ENCODE results near the gene LDB2.
A peak's percentile ranks its signal among the peaks of the same experiment; 100 is the strongest.

The LDB2 gene

DNA sequence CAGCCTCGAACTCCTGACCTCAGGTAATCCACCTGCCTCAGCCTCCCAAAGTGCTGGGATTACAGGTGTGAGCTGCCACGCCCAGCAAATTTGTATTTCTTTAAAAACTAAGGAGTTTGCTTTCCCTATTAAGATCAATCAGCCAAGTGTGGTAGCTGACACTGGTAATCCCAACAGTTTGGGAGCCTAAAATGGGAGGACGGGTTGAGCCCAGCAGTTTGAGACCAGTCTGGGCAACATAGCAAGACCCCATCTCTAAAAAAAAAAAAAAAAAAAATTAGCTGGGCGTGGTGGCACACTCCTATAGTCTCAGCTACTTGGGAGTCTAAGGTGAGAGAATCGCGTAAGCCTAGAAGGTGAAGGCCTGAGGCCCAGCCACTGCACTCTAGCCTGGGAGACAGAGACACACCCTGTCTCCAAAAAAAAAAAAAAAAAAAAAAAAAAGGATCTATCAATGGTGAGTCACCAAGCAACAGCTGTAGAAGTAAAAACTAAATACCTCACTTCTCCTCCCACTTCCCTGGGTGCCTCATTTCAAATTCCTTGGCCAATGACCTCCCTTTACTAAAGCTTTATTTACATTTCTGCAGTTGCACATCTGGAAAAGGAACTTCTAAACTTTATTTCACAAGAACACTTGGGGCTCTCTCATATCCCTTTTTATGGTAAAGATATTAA is 54.5 kb downstream of the LDB2 start:
- peak; percentile 53 for DNase-seq (ENCODE audit: low read depth)

DNA sequence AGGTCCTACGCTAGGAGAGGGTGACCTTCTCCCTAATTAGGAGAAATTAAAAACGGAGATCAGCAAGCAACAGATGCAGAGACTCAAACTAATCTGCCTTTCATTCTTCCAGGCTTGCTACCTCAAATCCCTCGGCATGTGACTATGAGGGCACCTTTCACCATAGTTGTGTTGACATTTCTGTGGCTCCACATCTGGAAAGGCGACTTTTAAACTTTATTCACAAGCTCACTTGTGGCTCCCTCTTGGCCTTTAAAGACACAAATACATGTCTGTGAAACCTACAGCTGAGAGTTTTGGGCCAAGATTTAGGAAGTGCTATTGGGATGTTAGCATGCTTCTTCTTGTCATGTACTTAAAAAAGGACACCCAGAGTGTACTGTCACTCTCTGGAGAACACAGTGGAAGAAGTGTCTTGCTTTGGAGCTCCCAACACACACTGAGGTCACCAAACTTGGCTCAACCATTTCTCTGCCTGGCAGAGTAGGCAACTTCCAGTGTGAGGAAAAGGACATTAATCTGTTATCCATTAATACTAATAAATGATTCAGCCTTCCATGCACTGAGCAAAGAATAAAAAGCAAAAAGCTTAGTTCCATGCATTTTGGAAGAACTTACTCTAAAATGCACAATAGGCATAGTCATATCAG is 60.1 kb downstream of the LDB2 start:
- no peak for DNase-seq (ENCODE audit: low read depth)

GRCh38 chr4:16837475-16837874 is 61.0 kb downstream of the LDB2 start:
- DNase-seq (ENCODE audit: low read depth): no peak

DNA sequence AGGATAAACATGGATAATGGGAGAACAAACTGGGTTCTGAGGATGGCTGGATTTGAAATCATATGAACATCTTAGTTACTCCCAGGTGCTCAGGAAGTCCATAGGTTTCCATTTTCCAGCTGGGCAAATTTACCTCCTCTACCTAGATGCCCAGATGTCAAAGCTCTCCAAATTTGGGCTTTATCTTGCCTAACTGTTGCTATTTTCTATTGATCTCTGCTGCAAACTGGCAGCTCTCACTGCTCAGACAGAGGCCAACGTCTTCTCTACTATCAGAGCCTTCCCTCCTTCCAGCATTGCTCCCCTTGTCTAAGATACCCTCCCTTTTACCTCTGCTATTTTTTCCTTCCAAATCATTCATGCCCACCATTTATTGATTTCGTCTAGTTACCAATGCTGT is 62.1 kb downstream of the LDB2 start:
- no peak for DNase-seq (ENCODE audit: low read depth)

DNA sequence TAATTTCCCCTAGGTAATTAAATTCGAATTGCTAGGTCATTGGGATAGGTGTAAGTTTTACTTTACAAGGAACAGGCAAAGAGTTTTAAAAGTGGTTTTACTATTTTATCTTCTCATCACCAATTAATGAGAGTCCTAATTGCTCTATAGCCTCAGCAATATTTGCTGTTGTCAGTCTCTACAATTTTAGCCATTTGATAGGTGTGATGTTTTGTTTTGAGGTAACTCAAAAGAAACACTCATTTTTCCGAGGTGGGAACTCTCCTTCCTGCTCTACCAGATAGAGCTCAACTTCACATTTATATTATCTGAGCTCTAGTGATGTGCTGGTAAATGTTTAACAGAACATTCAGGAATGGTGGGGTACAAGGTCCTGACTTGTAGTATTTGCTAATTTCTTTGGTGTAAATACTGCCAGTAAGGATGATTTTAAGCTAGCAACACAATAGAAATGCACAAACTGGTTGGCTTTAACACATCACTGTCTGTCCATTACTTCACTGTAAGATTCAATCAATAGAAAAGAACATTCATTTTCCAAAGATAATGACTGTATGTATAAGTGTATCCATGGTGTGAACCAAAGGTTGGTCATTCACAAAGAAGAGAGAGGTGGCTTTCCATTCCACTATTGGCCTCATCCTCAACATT is 62.7 kb downstream of the LDB2 start:
- no peak for DNase-seq (ENCODE audit: low read depth)

DNA sequence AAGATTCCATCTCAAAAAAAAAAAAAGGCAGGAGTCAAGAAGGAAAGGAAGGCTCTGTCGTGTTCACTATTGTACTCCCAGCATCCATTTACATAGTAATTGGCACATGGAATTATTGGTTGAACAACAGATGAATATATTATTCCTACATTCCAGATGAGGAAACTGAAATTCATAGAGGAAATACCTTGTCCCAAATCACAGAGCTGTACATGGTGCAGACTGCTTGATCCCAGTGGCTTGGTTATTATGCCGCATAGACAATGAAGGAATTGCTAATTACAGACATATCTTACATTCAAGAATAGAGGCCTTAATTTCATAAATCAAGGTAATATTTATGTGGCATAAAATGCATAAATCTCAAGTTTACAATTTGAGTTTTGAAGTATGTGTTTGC is 63.6 kb downstream of the LDB2 start:
- DNase-seq (ENCODE audit: low read depth): no peak

DNA sequence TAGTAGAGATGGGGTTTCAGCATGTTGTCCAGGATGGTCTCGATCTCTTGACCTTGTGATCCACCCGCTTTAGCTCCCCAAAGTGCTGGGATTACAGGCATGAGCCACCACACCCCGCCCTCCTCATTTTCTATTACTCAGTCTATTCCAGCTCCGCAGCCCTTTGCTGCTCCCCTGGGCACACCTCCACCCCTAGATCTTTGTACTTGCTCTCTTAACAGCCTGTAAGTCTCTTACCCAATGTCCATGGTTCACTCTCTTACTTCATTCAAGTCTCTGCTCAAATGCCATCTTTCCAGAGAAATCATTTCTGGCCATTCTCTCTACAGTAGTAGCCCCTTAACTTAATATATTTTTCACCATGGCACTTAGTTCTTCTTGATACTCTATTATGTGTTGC is 64.7 kb downstream of the LDB2 start:
- no peak for DNase-seq (ENCODE audit: low read depth)

GRCh38 chr4:16830081-16830480 is 68.4 kb downstream of the LDB2 start:
- DNase-seq (ENCODE audit: low read depth): no peak

GRCh38 chr4:16827794-16828724 is 70.4 kb downstream of the LDB2 start:
- no peak for DNase-seq (ENCODE audit: low read depth)

DNA sequence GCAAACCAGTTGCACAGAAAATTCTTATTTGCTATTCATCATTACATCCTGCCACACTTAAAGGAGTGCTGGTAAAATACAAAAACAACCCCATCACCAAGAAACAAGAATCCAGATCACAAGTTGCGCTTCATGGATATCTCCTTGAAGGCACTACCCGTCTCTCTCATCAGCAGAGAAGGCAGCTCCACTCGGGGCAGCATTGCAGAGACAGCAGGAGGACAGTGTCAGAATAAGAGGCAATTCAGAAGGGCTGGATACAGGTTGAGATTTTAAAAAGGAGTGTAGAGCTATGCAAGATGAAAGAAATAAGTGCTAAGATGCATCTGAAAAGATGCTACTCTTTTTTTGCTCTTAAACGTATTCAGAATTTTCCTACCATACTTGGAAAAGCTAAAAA is 71.4 kb downstream of the LDB2 start:
- no peak for DNase-seq (ENCODE audit: low read depth)

GRCh38 chr4:16826406-16826910 is 72.0 kb downstream of the LDB2 start:
- no peak for DNase-seq (ENCODE audit: low read depth)

DNA sequence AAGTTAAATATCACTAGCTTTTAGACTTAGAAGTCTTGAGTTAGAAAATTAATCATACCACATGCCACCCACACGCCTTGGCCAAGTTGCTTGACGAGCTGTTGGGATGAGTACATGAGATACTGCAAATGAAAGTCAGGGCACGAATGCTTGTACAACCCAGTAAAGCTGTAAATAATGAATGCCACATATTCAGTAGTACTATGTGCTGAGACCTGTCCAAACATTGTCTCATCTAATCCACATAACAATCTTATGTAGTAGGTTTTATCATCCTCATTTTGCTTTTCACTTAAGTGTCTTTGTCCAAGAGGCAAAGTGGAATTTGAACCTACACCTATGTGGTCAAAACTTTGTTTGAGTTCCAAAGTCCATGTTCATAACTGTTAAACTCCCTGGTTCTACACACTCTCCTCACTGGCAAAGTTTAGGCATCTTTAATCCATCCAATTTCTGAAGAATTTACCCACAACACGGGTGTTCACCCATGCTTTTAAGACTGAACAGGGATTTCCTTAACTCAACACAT is 74.1 kb downstream of the LDB2 start:
- no peak for DNase-seq (ENCODE audit: low read depth)

DNA sequence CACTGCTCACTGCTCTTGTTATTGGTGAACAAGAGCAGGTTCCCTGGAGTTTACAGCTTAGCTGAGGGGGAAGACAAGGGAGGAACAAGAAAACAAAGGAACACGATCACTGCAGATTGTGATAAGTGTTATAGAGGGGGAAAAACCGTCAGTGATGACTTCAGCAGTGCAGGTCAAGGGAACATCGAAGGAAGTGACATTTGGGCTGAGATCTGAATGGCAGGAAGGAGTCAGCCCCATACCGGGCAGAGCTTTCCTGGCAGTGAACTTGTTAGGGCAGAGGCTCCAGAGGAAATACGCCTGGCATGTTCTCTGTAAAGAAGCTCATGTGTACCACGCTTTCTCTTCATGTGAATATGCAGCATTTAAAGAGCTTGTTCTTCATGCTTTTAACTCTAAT is 78.1 kb downstream of the LDB2 start:
- DNase-seq (ENCODE audit: low read depth): no peak

DNA sequence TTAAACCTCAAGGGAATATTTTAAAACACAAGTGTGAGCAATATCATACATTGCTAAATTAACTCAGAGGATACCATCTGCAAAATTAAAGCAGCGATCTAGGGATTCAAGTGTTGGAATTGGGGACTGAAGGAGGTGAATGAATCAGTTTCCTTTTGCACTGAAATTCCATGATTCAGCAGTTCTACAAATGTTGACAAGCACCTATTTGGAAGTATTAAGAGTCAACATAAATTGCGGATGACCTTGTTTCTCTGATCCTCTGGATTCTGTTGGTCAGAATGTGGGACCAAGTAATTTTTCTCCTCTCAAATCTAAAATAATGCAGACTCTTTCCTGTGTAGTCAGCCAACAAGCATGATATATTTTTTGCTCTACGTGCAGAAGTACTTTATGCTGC is 78.8 kb downstream of the LDB2 start:
- no peak for DNase-seq (ENCODE audit: low read depth)

DNA sequence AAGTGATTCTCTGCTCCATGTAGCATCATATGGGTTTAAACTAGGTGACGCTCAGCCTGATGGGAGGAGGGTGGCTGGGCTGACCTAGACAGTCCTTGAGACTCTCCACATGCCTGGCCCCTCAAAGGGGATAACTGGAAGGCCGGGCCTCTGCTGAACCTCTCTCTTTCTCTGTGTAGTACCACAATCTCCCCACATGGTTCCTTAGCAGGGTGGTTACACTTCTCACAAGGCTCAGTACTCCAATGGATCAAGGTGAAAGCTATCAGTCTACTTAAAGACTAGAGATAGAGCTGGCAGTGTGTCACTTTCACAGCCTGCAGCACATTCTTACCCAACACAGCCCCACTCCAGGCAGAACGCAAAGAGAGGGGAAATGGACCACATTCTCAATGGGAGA is 80.4 kb downstream of the LDB2 start:
- DNase-seq (ENCODE audit: low read depth): no peak

- no peak for DNase-seq (ENCODE audit: low read depth)
Measured at GRCh38 chr4:16817286-16817685, 81.2 kb downstream of the LDB2 start.

- no peak for DNase-seq (ENCODE audit: low read depth)
Measured at GRCh38 chr4:16814361-16814760, 84.1 kb downstream of the LDB2 start.

DNA sequence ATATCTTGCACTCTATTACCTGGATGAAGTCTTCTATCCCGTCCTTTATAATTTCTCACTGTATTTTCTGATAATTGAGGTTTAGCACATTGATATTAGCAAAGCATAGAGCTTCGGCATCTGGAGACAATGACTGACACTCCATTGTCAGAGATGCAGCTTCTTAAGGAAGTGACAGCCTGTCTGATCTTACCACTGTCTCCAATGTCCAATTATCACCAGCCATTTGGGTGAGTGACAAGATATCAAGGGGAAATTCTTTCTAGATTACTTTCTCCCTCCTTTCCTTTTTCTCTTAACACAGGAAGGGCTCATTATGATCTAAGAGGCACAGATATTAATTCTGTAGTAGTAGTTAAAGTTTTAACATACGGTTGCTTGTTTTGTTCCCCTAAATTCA is 86.4 kb downstream of the LDB2 start:
- DNase-seq (ENCODE audit: low read depth): no peak

DNA sequence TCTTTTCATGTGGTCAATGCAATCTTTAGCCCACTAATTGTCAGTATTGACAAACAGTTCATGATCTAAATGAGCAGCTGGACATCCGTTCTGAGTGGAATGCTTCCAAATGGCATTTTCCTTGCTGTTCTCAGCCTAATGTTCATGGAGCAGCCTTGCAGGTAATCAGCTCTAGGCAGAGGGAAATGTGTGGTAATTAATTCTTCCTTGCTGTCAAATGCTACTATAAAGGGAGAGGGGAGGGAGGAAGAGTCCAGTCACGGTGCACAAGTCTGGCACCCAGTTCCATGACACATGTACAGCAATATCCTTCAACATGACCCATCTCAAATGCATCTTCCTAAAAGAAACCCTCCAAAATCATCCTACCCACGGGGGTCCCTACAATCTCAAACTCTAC is 88.5 kb downstream of the LDB2 start:
- DNase-seq (ENCODE audit: low read depth): no peak

GRCh38 chr4:16809064-16809463 is 89.4 kb downstream of the LDB2 start:
- no peak for DNase-seq (ENCODE audit: low read depth)

DNA sequence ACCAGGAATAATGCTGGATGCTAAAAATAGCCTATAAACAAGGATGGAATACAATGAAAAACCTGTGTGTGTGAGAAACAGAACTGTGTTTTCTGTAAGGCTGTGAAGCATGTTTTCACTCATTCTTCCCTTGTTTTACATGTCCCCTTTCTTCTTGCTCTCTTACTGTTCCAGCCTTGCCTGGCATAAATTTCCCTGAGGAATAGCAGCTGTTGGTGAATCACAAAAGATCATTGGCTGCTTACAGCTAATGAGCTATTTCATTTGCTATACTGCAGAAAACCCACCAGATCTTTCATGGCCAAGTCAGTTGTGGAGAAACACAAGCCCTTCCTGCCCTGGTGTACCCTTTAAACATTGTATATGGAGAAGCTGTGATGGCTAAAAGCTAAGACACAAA is 91.1 kb downstream of the LDB2 start:
- no peak for DNase-seq (ENCODE audit: low read depth)

GRCh38 chr4:16804581-16804980 is 93.9 kb downstream of the LDB2 start:
- no peak for DNase-seq (ENCODE audit: low read depth)
